Spleen (tissue), 13 donors: ENCODE results near the gene MYLK4. TPM values are rescaled to one million over a fixed set of nuclear protein-coding genes. Genes with fewer than 3 reads are reported as not detected.
A peak's percentile ranks its signal among the peaks of the same experiment; 100 is the strongest.

Experiments
- DNase-seq: peaks from one replicate; pipeline ENCODE4 v3.0.0-alpha.2; 2020
- H3K27ac ChIP-seq, 8 donors: fragments of 200-600 bp; sonication (generic) in 7 of 8; 1 replicate in 4 of 8; 2 replicates in 4 of 8; pipeline versions ENCODE4 v1.5.0 to v1.8.0; 2016 to 2021; ENCODE audit warnings: inconsistent platforms in 4 of 8, mild to moderate bottlenecking in 4 of 8, moderate library complexity in 1 of 8
- H3K27me3 ChIP-seq, 7 donors: fragments of 200-600 bp; sonication (generic) in 6 of 7; replicated peaks in 1 of 7; 1 replicate in 4 of 7; 2 replicates in 3 of 7; pipeline versions ENCODE4 v1.5.0 to v1.8.0; 2016 to 2021; ENCODE audit warnings: inconsistent platforms in 3 of 7, mild to moderate bottlenecking in 1 of 7
- H3K36me3 ChIP-seq, 6 donors: fragments of 200-600 bp; sonication (generic) in 5 of 6; 1 replicate in 4 of 6; 2 replicates in 2 of 6; pipeline versions ENCODE4 v1.5.0 to v1.8.0; 2016 to 2021; ENCODE audit warnings: inconsistent platforms in 2 of 6
- H3K4me1 ChIP-seq, 6 donors: fragments of 200-600 bp; sonication (generic) in 5 of 6; 1 replicate in 3 of 6; 2 replicates in 3 of 6; pipeline versions ENCODE4 v1.5.0 to v1.8.0; 2016 to 2021; ENCODE audit warnings: inconsistent platforms in 3 of 6
- H3K4me3 ChIP-seq, 8 donors: fragments of 200-600 bp; sonication (generic) in 7 of 8; 1 replicate in 4 of 8; 2 replicates in 4 of 8; pipeline versions ENCODE4 v1.5.0 to v1.8.0; 2016 to 2021; ENCODE audit warnings: inconsistent platforms in 4 of 8, mild to moderate bottlenecking in 4 of 8, moderate library complexity in 2 of 8
- H3K9me3 ChIP-seq, 8 donors: fragments of 200-600 bp; sonication (generic) in 7 of 8; 1 replicate in 4 of 8; 2 replicates in 4 of 8; pipeline versions ENCODE4 v1.5.0 to v1.8.0; 2016 to 2021; ENCODE audit warnings: inconsistent platforms in 4 of 8
- POLR2A ChIP-seq, 3 donors: fragments of 450-650 bp; IDR thresholded peaks; one replicate each; pipeline ENCODE4 v1.5.1; 2017; ENCODE audit warnings: antibody characterized with exemption in 3 of 3, mild to moderate bottlenecking in 1 of 3
- POLR2AphosphoS5 ChIP-seq, 3 donors: sonication (generic); formaldehyde crosslinking; IDR thresholded peaks; one replicate each; pipeline ENCODE4 v1.5.1; 2017; ENCODE audit warnings: antibody characterized with exemption in 3 of 3
- WGBS, 5 donors: extraction: QIAGEN DNeasy Blood & Tissue Kit in 3 of 5; methylation state at CpG; one replicate each; pipeline versions ENCODE4 v1.1.5 to v1.1.7; 2013 to 2018; 5-methylcytosine and 5-hydroxymethylcytosine counted together
- intact Hi-C: fragments of 100-400 bp; cut with DNase I; formaldehyde crosslinking; loops from one replicate; pipeline ENCODE4 v1.15.0; 2023; ENCODE audit warnings: low total_unique reads
- long read RNA-seq, 2 donors: transcript quantifications; one replicate each; lab custom pipeline, GENCODE V29; 2026
- polyA plus RNA-seq, 3 donors: library from polyadenylated mRNA; stranded (reverse); fragments of 200-250 nt; gene quantifications; one replicate each; pipeline ENCODE4 v1.2.1, GENCODE V29; 2013
- total RNA-seq, 7 donors: library from RNA; depleted of rRNA in 3 of 7; stranded (reverse); fragments of >200 nt in 3 of 7; fragmentation: NEBNext Ultra II Directional in 4 of 7; extraction: Animal tissue kit (Norgen Biotek cat#: 25700) in 4 of 7; gene quantifications; one replicate each; pipeline versions ENCODE4 v1.1.0 to v1.2.1, GENCODE V29; 2016 to 2021
- TF ChIP-seq, protein P1 (sequence below), 11 experiments: fragments of 200-600 bp in 7 of 11; fragments of 450-650 bp in 4 of 11; sonication (generic) in 4 of 11; IDR thresholded peaks in 8 of 11; conservative IDR thresholded peaks in 3 of 11; 1 replicate in 7 of 11; 2 replicates in 4 of 11; pipeline versions ENCODE4 v1.4.0 to v1.8.0; 2016 to 2021; ENCODE audit warnings: antibody characterized with exemption in 11 of 11, inconsistent platforms in 4 of 11, mild to moderate bottlenecking in 1 of 11
- donor health status: healthy with polysubstance abuse.
- donor health status: DM: no; HTN: no; CAD: no; lungs with moderate emphysema.
- donor health status: DM: no; HTN: no; CAD: no.
- donor health status: Bipolar disorder and iron deficiency.
- donor health status: healthy.
- donor health status: DM: no; HTN: no; CAD: no.
- donor health status: DM: yes; HTN: yes; CAD: no.

Gene MYLK4
- total RNA-seq (1 to 10 TPM in 4 of 7 donors, under 1 TPM in 3; 0.57 to 1.9 (median 1.2) TPM), polyA plus RNA-seq (under 1 TPM; 0.21 to 0.76 (median 0.38) TPM)
- long read RNA-seq, donor 1: 0 reads
- long read RNA-seq, donor 2: 0 reads

DNA sequence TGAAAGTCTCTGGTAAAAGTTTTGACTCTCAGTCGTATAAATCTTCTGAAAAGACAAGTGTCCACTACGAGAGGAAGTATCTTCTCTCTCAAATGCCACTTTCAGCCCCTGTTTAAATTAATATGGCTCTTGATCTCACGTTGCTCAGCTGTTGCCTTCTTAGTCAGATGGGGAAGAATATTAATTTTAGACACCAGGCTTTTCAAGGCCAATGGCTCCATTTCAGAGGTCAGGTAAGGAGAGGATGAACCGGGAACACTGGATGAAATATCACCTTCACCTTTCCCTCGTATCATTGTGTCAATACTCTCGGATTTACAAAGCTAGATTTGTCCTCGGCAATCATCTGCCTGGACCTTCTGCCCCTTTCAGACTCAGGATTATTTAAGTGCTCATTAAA is at the start of gene MYLK4:
Gene MYLK4 (minus strand): TSS at position 91 of the 400 bp plus-strand sequence. CDS start 1,628 bp downstream, outside the sequence.
- H3K9me3 ChIP-seq: no peaks in the 10 kb centered on the region
- intact Hi-C loops: no loop called here
- no peak within 1 kb of the TSS for H3K4me3 ChIP-seq
- no peak for DNase-seq
- no peak within 1 kb of the TSS for H3K27ac ChIP-seq
- WGBS, 5 donors: 76 to 86% (median 79%) methylated on average over 7 of the region's 7 CpGs
- peaks cover 0 to 9% (median 6%) of the 10 kb centered on the region in 6 donors for H3K4me1 ChIP-seq
- H3K36me3 ChIP-seq: no peaks in the 10 kb centered on the region
- TF ChIP-seq, protein P1, sequence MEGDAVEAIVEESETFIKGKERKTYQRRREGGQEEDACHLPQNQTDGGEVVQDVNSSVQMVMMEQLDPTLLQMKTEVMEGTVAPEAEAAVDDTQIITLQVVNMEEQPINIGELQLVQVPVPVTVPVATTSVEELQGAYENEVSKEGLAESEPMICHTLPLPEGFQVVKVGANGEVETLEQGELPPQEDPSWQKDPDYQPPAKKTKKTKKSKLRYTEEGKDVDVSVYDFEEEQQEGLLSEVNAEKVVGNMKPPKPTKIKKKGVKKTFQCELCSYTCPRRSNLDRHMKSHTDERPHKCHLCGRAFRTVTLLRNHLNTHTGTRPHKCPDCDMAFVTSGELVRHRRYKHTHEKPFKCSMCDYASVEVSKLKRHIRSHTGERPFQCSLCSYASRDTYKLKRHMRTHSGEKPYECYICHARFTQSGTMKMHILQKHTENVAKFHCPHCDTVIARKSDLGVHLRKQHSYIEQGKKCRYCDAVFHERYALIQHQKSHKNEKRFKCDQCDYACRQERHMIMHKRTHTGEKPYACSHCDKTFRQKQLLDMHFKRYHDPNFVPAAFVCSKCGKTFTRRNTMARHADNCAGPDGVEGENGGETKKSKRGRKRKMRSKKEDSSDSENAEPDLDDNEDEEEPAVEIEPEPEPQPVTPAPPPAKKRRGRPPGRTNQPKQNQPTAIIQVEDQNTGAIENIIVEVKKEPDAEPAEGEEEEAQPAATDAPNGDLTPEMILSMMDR (IDR thresholded peaks at IDR 0.05 in 8 of 11, conservative IDR thresholded peaks at IDR 0.05 in 3 of 11): no peak
- TF ChIP-seq POLR2A (IDR thresholded peaks at IDR 0.05): no peak
- no peak for TF ChIP-seq POLR2AphosphoS5 (IDR thresholded peaks at IDR 0.05)
- H3K27me3 ChIP-seq: peaks cover 0 to 15% (median 0%) of the 10 kb centered on the region in 7 donors

DNA sequence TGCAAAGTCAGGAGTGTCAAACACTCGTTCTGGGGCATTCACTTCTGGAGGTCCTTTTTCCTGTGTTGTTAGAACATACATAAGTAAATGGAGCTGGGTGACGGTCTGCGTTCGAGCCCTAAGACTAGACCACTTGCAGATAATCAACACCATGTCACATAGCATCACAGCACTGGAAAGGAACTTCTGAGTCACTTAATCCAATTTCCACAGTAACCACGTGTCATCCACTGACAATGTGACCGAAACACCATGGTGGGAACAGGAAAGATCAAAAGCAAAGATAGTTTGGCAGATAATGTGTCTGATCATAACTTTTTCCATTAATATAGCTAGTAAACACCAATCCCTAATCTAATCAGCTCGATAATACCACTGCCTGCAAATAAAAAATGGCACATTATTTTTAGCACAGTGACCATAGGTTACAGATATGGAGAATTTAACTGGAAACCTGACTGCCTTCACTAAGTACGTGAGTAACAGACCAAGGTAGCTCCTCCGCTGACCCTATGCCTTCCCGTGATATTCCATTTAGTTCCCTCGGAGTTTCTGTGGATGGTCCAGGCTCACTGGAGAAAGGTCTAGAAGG is 49.3 kb upstream of the MYLK4 start:
- intact Hi-C loops: loop anchor here (10.0 kb wide), 2 partner anchors 45 to 125 kb away; partner anchors contain the start of gene SERPINB1

DNA sequence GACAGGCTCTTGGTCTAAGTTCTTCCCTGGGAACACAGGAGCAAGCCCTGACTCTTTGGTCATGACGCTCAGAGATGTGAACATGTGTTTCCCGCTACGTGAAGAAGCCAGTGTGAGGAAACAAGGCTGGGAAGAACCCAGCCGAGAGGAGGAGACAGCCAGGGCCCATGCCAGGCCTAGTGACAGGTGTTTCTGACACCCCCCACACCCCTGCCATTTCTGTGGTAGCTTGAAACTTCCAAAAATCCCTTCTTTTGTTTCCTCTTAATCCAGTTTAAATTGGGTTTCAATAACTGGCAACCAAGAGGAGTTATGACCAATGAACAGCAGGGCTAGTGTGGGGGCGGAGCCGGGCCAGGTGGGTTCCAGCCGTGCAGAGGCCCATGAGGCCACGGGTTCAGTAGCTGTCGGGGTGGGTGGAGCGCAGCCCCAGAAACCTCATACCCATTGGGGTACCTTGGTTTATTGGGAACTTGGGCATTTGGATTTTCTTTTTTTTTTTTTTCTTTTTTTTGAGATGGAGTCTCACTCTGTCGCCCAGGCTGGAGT is 47.9 kb upstream of the MYLK4 start:
- no peak overlapping the region for H3K4me3 ChIP-seq
- no peak for DNase-seq
- TF ChIP-seq, protein P1 (IDR thresholded peaks at IDR 0.05 in 8 of 11, conservative IDR thresholded peaks at IDR 0.05 in 3 of 11): no peak
- TF ChIP-seq POLR2A (IDR thresholded peaks at IDR 0.05): no peak
- no peak for TF ChIP-seq POLR2AphosphoS5 (IDR thresholded peaks at IDR 0.05)
- no peaks in the 10 kb centered on the region for H3K36me3 ChIP-seq
- intact Hi-C loops: loop anchor here (10.0 kb wide), 2 partner anchors 46 to 126 kb away; partner anchors contain the start of gene SERPINB1
- H3K27ac ChIP-seq: peak overlapping the region in 3 of 8 donors; percentile 33 to 90 (median 89)
- 65 to 89% (median 78%) methylated on average over 11 of the region's 11 CpGs for WGBS, 5 donors
- H3K4me1 ChIP-seq: peaks cover 0 to 55% (median 14%) of the 10 kb centered on the region in 6 donors
- H3K9me3 ChIP-seq: no peaks in the 10 kb centered on the region
- H3K27me3 ChIP-seq: no peaks in the 10 kb centered on the region

More for the DNA sequence above, 49.3 kb upstream of the MYLK4 start:
- TF ChIP-seq POLR2AphosphoS5 (IDR thresholded peaks at IDR 0.05): no peak
- no peak for TF ChIP-seq POLR2A (IDR thresholded peaks at IDR 0.05)
- TF ChIP-seq, protein P1 (IDR thresholded peaks at IDR 0.05 in 8 of 11, conservative IDR thresholded peaks at IDR 0.05 in 3 of 11): no peak
- no peaks in the 10 kb centered on the region for H3K36me3 ChIP-seq
- peak overlapping the region in 1 of 8 donors; percentile 2 for H3K27ac ChIP-seq
- H3K4me1 ChIP-seq: peaks cover 0 to 53% (median 8%) of the 10 kb centered on the region in 6 donors
- no peak overlapping the region for H3K4me3 ChIP-seq
- H3K9me3 ChIP-seq: no peaks in the 10 kb centered on the region
- 76 to 81% (median 78%) methylated on average over 11 of the region's 11 CpGs for WGBS, 5 donors
- no peak for DNase-seq
- H3K27me3 ChIP-seq: no peaks in the 10 kb centered on the region

DNA sequence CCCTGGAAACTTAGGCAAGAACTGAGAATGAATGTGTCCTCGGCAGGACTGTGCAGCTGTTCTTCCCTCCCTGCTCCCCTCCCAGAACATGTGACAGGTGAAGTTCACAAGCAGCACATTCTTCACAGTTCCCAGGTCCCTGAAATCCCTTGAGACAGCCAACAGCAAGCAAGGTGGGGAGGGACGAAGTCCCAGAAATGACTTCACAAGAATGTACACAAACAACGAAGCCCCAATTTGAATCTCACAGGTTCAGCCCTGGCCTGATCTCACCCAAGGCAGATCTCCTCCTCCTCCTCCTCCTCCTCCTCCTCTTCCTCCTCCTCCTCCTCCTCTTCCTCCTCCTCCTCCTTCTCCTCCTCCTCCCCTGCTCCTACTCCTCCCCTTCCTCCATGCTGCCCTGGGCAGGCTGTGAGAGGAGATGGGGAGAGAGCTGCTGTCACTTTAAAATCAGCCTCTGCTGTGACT is 46.9 kb upstream of the MYLK4 start:
- no peaks in the 10 kb centered on the region for H3K27me3 ChIP-seq
- H3K27ac ChIP-seq: peak overlapping the region in 6 of 8 donors; percentile 72 to 90 (median 88)
- intact Hi-C loops: loop anchor here (10.0 kb wide), 2 partner anchors 47 to 127 kb away; partner anchors contain the start of gene SERPINB1
- no peaks in the 10 kb centered on the region for H3K9me3 ChIP-seq
- no peaks in the 10 kb centered on the region for H3K36me3 ChIP-seq
- 21 to 64% (median 37%) methylated on average over 3 of the region's 3 CpGs for WGBS, 5 donors
- H3K4me3 ChIP-seq: peak overlapping the region in 1 of 8 donors; percentile 25
- peaks cover 0 to 65% (median 25%) of the 10 kb centered on the region in 6 donors for H3K4me1 ChIP-seq
- TF ChIP-seq, protein P1 (IDR thresholded peaks at IDR 0.05 in 8 of 11, conservative IDR thresholded peaks at IDR 0.05 in 3 of 11): no peak
- TF ChIP-seq POLR2A (IDR thresholded peaks at IDR 0.05): no peak
- no peak for DNase-seq
